WTC11 (cell line): ENCODE measurements around the gene PBRM1. TPM values are rescaled to one million over a fixed set of nuclear protein-coding genes. Genes with fewer than 3 reads are reported as not detected.

Experiments
- ATAC-seq: fragments of 200-7000 bp; cut with Tn5 transposase; 2 replicates; pipeline ENCODE4 v1.10.0; 2021; ENCODE audit warnings: mild to moderate bottlenecking, moderate library complexity
- CTCF ChIA-PET: fragments of 300-600 bp; sonication (Branson Sonifier 250); formaldehyde crosslinking; loops from one replicate; lab custom pipeline; 2021; ENCODE audit warnings: antibody characterized with exemption; lab: Charles Lee
- POLR2A ChIA-PET: fragments of 350-600 bp; sonication (Branson Sonifier 250); formaldehyde crosslinking; loops from one replicate; lab custom pipeline; 2021; ENCODE audit warnings: antibody characterized with exemption; lab: Charles Lee
- DNase-seq: peaks from one replicate; pipeline ENCODE4 v3.0.0; 2021; ENCODE audit warnings: low spot score
- H3K27ac Mint-ChIP-seq: 2 replicates; pipeline ENCODE4 v1.8.0; 2021; ENCODE audit warnings: mixed read lengths
- H3K27me3 Mint-ChIP-seq: 2 replicates; pipeline ENCODE4 v1.8.0; 2021; ENCODE audit warnings: low read depth, mild to moderate bottlenecking, moderate library complexity, mixed read lengths
- H3K36me3 Mint-ChIP-seq: 2 replicates; pipeline ENCODE4 v1.8.0; 2021; ENCODE audit warnings: mixed read lengths
- H3K4me1 Mint-ChIP-seq: 2 replicates; pipeline ENCODE4 v1.8.0; 2022; ENCODE audit warnings: mixed read lengths
- H3K4me3 Mint-ChIP-seq: 2 replicates; pipeline ENCODE4 v1.8.0; 2021; ENCODE audit warnings: mild to moderate bottlenecking, moderate library complexity, mixed read lengths
- H3K9me3 Mint-ChIP-seq: 2 replicates; pipeline ENCODE4 v1.8.0; 2021; ENCODE audit warnings: mixed read lengths
- ARID4B ChIP-seq: sonication (generic); formaldehyde crosslinking; IDR thresholded peaks from 2 replicates; pipeline ENCODE4 v1.8.0; 2023; ENCODE audit warnings: missing genetic modification reagents, mild to moderate bottlenecking, borderline replicate concordance
- CBFB ChIP-seq: sonication (generic); formaldehyde crosslinking; IDR thresholded peaks from 2 replicates; pipeline ENCODE4 v1.8.1; 2022; ENCODE audit warnings: mild to moderate bottlenecking, low read depth, missing genetic modification reagents
- FOXK1 ChIP-seq: sonication (generic); formaldehyde crosslinking; IDR thresholded peaks from 2 replicates; pipeline ENCODE4 v1.8.0; 2022; ENCODE audit warnings: mild to moderate bottlenecking, moderate library complexity, missing genetic modification reagents
- JAZF1 ChIP-seq: fragments of 250-450 bp; sonication (Bioruptor Pico); IDR thresholded peaks from 2 replicates; pipeline ENCODE4 v1.9.0; 2021; ENCODE audit warnings: moderate library complexity, mild to moderate bottlenecking, inconsistent platforms
- JUN ChIP-seq: sonication (generic); formaldehyde crosslinking; IDR thresholded peaks from 2 replicates; pipeline ENCODE4 v1.8.0; 2023; ENCODE audit warnings: mild to moderate bottlenecking, missing genetic modification reagents
- KAT7 ChIP-seq: sonication (generic); formaldehyde crosslinking; IDR thresholded peaks from 2 replicates; pipeline ENCODE4 v1.8.1; 2023; ENCODE audit warnings: missing genetic modification reagents, mild to moderate bottlenecking, borderline replicate concordance
- PREB ChIP-seq: sonication (generic); formaldehyde crosslinking; IDR thresholded peaks from 2 replicates; pipeline ENCODE4 v1.8.1; 2022; ENCODE audit warnings: mild to moderate bottlenecking, missing genetic modification reagents, moderate library complexity, borderline replicate concordance
- PRRX2 ChIP-seq: fragments of 250-450 bp; sonication (Bioruptor Pico); IDR thresholded peaks from 2 replicates; pipeline ENCODE4 v1.8.0; 2021; ENCODE audit warnings: mild to moderate bottlenecking
- SMAD3 ChIP-seq: sonication (generic); formaldehyde crosslinking; IDR thresholded peaks from 2 replicates; pipeline ENCODE4 v1.8.0; 2022; ENCODE audit warnings: missing genetic modification reagents, mild to moderate bottlenecking, borderline replicate concordance
- TP53 ChIP-seq: sonication (generic); formaldehyde crosslinking; IDR thresholded peaks from 2 replicates; pipeline ENCODE4 v1.8.1; 2023; ENCODE audit warnings: mild to moderate bottlenecking, missing genetic modification reagents
- USF1 ChIP-seq: sonication (generic); formaldehyde crosslinking; IDR thresholded peaks from 2 replicates; pipeline ENCODE4 v1.8.0; 2022; ENCODE audit warnings: mild to moderate bottlenecking, missing genetic modification reagents
- ZBTB21 ChIP-seq: sonication (generic); formaldehyde crosslinking; IDR thresholded peaks from 2 replicates; pipeline ENCODE4 v1.8.1; 2023; ENCODE audit warnings: mild to moderate bottlenecking, missing genetic modification reagents, borderline replicate concordance
- ZBTB43 ChIP-seq: sonication (generic); formaldehyde crosslinking; IDR thresholded peaks from 2 replicates; pipeline ENCODE4 v1.8.1; 2023; ENCODE audit warnings: mild to moderate bottlenecking, missing genetic modification reagents
- ZNF219 ChIP-seq: sonication (generic); formaldehyde crosslinking; IDR thresholded peaks from 2 replicates; pipeline ENCODE4 v1.8.0; 2023; ENCODE audit warnings: missing genetic modification reagents, mild to moderate bottlenecking, borderline replicate concordance
- ZNF671 ChIP-seq: fragments of 250-450 bp; sonication (Bioruptor Pico); IDR thresholded peaks from 2 replicates; pipeline ENCODE4 v1.8.0; 2021; ENCODE audit warnings: mild to moderate bottlenecking
- total RNA-seq: library from RNA; stranded (reverse); gene quantifications from 3 replicates; pipeline ENCODE4 v1.2.3, GENCODE V29; 2021
- TF ChIP-seq, protein P1 (sequence below): sonication (generic); formaldehyde crosslinking; IDR thresholded peaks from 2 replicates; pipeline ENCODE4 v1.8.1; 2022; ENCODE audit warnings: mild to moderate bottlenecking, moderate library complexity, missing genetic modification reagents
- TF ChIP-seq, protein P2 (sequence below): sonication (generic); formaldehyde crosslinking; conservative IDR thresholded peaks from 2 replicates; pipeline ENCODE4 v1.8.1; 2023; ENCODE audit warnings: mild to moderate bottlenecking, low read depth, missing genetic modification reagents, moderate library complexity
- TF ChIP-seq, protein P3 (sequence below): sonication (generic); formaldehyde crosslinking; IDR thresholded peaks from 2 replicates; pipeline ENCODE4 v1.8.0; 2023; ENCODE audit warnings: mild to moderate bottlenecking, missing genetic modification reagents
- TF ChIP-seq, protein P4 (sequence below): sonication (generic); formaldehyde crosslinking; IDR thresholded peaks from 2 replicates; pipeline ENCODE4 v1.8.0; 2023; ENCODE audit warnings: missing genetic modification reagents

Gene PBRM1
- total RNA-seq, 1 experiment from 2014 or later, result 48.8 TPM

GRCh38 chr3:52712291-52713212, 26.8 kb upstream of the PBRM1 start:
- TF ChIP-seq, protein P1, sequence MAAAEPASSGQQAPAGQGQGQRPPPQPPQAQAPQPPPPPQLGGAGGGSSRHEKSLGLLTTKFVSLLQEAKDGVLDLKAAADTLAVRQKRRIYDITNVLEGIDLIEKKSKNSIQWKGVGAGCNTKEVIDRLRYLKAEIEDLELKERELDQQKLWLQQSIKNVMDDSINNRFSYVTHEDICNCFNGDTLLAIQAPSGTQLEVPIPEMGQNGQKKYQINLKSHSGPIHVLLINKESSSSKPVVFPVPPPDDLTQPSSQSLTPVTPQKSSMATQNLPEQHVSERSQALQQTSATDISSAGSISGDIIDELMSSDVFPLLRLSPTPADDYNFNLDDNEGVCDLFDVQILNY (CRISPR knock-in tag), result no peak
- no peak for TF ChIP-seq CBFB
- TF ChIP-seq, protein P2, sequence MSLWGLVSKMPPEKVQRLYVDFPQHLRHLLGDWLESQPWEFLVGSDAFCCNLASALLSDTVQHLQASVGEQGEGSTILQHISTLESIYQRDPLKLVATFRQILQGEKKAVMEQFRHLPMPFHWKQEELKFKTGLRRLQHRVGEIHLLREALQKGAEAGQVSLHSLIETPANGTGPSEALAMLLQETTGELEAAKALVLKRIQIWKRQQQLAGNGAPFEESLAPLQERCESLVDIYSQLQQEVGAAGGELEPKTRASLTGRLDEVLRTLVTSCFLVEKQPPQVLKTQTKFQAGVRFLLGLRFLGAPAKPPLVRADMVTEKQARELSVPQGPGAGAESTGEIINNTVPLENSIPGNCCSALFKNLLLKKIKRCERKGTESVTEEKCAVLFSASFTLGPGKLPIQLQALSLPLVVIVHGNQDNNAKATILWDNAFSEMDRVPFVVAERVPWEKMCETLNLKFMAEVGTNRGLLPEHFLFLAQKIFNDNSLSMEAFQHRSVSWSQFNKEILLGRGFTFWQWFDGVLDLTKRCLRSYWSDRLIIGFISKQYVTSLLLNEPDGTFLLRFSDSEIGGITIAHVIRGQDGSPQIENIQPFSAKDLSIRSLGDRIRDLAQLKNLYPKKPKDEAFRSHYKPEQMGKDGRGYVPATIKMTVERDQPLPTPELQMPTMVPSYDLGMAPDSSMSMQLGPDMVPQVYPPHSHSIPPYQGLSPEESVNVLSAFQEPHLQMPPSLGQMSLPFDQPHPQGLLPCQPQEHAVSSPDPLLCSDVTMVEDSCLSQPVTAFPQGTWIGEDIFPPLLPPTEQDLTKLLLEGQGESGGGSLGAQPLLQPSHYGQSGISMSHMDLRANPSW (CRISPR knock-in tag), result no peak
- TF ChIP-seq PREB (CRISPR knock-in tag), result no peak
- TF ChIP-seq TP53 (CRISPR knock-in tag), result no peak
- no peak for TF ChIP-seq JAZF1 (CRISPR knock-in tag)
- no peak for TF ChIP-seq ZBTB43 (CRISPR knock-in tag)
- no peak for TF ChIP-seq JUN (CRISPR knock-in tag)
- TF ChIP-seq SMAD3 (CRISPR knock-in tag), result no peak
- no peak for TF ChIP-seq ZBTB21 (CRISPR knock-in tag)
- TF ChIP-seq ARID4B (CRISPR knock-in tag), result no peak
- TF ChIP-seq ZNF671 (CRISPR knock-in tag), result no peak
- Mint-ChIP-seq H3K27me3 (no peaks in the 10 kb centered on the region), H3K4me1 (peaks cover 8% of the 10 kb centered on the region), H3K36me3 (peaks cover 19% of the 10 kb centered on the region), H3K27ac (no peak overlapping the region; the same call in 1 of the 2 replicates), H3K9me3 (no peaks in the 10 kb centered on the region), H3K4me3 (no peak overlapping the region)
- ATAC-seq (no peak), DNase-seq (no peak)
- CTCF ChIA-PET, result no interaction called here
- POLR2A ChIA-PET, result no interaction called here

GRCh38 chr3:52710512-52710911, 24.8 kb upstream of the PBRM1 start:
- ChIA-PET POLR2A (interaction anchor here (0.6 kb wide), 1 partner anchor 351 kb away, joined by 5 read pairs; no protein-coding TSS in a partner anchor), CTCF (no interaction called here)
- Mint-ChIP-seq H3K27me3 (no peaks in the 10 kb centered on the region), H3K27ac (no peak overlapping the region), H3K9me3 (no peaks in the 10 kb centered on the region), H3K4me1 (peaks cover 9% of the 10 kb centered on the region), H3K36me3 (peaks cover 19% of the 10 kb centered on the region), H3K4me3 (no peak overlapping the region)
- ATAC-seq (no peak), DNase-seq (no peak)
- TF ChIP-seq, protein P3, sequence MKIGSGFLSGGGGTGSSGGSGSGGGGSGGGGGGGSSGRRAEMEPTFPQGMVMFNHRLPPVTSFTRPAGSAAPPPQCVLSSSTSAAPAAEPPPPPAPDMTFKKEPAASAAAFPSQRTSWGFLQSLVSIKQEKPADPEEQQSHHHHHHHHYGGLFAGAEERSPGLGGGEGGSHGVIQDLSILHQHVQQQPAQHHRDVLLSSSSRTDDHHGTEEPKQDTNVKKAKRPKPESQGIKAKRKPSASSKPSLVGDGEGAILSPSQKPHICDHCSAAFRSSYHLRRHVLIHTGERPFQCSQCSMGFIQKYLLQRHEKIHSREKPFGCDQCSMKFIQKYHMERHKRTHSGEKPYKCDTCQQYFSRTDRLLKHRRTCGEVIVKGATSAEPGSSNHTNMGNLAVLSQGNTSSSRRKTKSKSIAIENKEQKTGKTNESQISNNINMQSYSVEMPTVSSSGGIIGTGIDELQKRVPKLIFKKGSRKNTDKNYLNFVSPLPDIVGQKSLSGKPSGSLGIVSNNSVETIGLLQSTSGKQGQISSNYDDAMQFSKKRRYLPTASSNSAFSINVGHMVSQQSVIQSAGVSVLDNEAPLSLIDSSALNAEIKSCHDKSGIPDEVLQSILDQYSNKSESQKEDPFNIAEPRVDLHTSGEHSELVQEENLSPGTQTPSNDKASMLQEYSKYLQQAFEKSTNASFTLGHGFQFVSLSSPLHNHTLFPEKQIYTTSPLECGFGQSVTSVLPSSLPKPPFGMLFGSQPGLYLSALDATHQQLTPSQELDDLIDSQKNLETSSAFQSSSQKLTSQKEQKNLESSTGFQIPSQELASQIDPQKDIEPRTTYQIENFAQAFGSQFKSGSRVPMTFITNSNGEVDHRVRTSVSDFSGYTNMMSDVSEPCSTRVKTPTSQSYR (CRISPR knock-in tag), result no peak
- TF ChIP-seq PRRX2 (CRISPR knock-in tag), result no peak
- TF ChIP-seq FOXK1 (CRISPR knock-in tag), result no peak
- TF ChIP-seq, protein P4, sequence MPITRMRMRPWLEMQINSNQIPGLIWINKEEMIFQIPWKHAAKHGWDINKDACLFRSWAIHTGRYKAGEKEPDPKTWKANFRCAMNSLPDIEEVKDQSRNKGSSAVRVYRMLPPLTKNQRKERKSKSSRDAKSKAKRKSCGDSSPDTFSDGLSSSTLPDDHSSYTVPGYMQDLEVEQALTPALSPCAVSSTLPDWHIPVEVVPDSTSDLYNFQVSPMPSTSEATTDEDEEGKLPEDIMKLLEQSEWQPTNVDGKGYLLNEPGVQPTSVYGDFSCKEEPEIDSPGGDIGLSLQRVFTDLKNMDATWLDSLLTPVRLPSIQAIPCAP (CRISPR knock-in tag), result no peak
- TF ChIP-seq ZNF219 (CRISPR knock-in tag), result no peak
- no peak for TF ChIP-seq USF1 (CRISPR knock-in tag)
- TF ChIP-seq KAT7 (CRISPR knock-in tag), result no peak
